ENCODE measurements around the gene NRG3. TPM values are rescaled to one million over a fixed set of nuclear protein-coding genes. Genes with fewer than 3 reads are reported as not detected.
A peak's percentile ranks its signal among the peaks of the same experiment; 100 is the strongest.
"Not testable (repeated sequence)": the region's sequence is repeated elsewhere in the genome, so short reads cannot be mapped to it uniquely, and the experiment has no call there.

NRG3 gene
- polyA plus RNA-seq, 5 donors: 0.91 to 1.5 (median 1.2) TPM

GRCh38 chr10:82914655-82915136 lies 1039.7 kb downstream of the NRG3 start:
- no peak for DNase-seq

DNA sequence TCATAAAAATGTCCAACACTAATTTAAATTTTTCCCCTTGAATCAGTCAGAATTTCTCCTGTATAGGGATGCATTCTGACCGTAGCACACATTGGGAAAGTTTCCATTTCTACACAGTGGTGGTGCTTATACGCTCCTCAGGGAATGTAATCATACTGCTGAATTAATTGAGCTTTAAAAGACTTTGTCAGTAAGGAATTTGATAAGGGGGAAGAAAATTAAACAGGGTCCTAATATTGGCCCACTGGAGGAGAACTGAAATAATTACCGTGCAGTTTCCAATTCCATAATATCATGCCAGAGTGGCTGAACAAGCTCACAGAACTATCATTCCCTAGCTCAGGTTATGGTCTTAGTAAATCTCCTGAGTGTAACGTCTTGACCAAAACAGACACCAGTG lies 1041.9 kb downstream of the NRG3 start:
- DNase-seq: no peak

DNA sequence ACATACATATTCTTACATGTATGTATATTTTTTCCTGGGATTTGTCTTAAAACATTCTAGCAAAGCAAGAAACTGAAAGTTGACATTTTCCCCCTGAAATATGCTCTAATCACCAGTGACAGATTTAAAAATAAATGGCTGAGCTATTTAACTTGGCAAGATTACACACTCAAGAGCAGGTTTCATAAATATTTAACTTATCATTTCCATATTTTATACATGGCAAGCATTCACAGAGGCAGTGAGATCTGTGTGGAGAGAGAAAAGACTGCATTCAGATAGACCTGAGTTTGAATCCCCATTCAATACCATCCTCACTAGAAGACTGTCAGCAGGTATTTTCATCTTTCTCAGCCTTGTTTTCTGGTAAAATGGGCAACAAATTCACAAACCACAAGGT lies 1043.0 kb downstream of the NRG3 start:
- DNase-seq: no peak

DNA sequence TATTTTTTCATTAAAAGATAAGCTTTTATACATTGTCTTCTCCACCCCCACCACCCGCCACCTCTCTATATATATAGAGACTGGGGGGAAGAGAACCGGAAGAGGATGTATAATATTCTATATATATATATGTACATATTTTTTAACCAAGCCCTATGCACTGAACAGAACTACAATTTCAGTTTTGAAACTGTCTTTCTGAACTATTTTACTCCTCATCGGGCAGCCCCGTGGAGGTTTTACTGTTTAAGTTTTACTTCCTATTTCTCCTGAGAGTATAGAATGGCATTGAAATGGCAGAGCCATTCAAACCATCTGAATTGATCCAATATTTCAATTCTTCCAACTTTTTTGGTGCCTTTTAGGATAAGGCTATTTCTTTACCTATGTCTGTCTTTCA lies 1047.1 kb downstream of the NRG3 start:
- no peak for DNase-seq

DNA sequence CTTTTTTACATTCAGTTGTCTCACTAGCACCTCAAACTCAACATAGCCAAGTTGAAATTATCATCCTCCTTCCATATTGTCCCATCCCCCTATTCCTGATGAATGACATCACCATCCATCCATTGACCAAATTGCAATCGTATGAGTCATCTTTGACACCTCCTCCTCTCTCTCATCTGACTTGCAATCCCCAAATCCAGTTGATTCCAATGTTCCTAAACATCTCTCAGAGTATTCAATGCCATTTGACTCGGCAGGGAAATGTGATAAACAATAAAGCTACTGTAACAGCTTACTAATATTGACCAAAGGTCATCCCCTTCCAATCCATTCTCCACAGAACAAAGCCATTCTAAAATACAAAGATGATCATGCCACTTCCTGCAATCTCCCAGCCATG lies 1047.8 kb downstream of the NRG3 start:
- no peak for DNase-seq

DNA sequence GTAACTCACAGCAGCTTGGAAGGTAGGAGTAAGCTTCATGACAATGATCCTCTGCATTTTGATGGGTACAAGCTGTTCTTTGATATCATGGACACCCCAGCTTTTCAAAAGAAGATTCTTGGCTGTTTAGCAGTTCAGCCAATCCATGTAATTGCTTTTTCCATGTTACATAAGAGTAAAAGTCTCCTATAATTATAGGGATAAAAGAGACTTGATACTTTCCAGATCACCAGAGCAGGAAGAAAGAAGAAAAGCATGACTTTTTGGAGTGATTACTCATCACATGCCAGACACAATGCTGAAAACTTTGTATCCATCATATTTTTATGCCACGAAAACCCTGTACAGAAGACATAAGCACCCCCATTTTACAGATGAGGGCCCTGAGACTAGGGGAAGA lies 1049.7 kb downstream of the NRG3 start:
- no peak for DNase-seq

GRCh38 chr10:82925547-82925946 lies 1050.6 kb downstream of the NRG3 start:
- DNase-seq: no peak

- DNase-seq: no peak
These were observed 1057.5 kb downstream of the NRG3 start for GRCh38 chr10:82932451-82932850.

DNA sequence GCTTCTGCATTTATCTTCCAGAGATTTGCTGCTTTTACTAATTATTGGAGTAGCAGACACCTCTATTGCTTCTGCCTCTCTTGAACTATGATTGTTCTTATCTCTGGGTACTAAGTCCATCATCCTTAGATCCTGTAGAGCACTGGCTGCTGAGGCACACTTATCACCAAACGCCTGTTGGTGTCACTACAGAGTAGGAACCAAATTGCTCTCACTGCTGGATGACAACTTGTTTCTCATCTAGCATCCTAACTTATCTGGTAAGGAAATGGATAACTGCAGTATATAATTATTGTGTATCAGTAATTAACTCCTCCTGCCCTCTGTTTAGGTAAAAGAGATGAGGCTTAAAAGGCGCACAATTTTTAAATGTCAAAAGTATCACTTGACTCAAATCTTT lies 1059.4 kb downstream of the NRG3 start:
- no peak for DNase-seq

GRCh38 chr10:82934947-82935346 lies 1060.0 kb downstream of the NRG3 start:
- DNase-seq: no peak

DNA sequence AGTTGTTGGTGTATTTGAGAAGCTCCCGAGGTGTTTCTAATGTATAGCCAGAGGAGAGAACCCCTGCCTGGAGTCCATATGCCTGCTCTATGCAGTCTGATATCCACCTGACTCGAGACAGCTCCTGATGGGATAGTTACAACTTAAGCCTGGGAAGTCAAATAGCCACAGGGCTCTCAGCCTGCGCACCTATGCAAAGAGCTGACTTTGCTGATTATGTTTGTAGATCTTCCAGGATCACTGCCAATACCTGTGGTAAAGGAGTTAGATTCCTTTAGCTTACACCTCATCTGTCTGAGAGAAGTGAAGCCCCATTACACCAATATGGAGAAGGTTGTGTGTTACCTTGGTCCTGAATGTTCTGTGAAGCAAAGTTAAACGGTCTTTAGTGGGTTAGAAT lies 1063.3 kb downstream of the NRG3 start:
- DNase-seq: no peak

- peak; percentile 83 to 85 for DNase-seq
These were observed 1067.5 kb downstream of the NRG3 start for GRCh38 chr10:82942286-82943099.

DNA sequence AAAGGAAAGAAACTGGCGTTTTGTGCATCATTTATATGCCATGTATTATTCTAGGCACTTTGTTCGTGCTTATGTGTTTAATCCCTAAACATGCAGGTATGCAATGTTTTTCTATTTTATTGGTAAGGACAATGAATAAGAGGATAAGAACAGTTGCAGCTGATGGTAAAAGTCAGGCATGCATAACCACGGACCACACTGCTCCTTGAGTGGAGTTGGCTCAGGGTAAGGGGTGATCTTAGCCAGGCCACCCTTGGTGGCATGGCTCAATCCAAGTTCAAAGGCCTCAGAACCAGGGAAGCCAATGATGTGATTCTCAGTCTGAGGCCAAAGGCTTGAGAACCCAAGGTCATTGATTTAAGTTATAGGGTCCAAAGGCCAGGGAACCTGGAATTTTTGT lies 1068.1 kb downstream of the NRG3 start:
- DNase-seq: no peak

DNA sequence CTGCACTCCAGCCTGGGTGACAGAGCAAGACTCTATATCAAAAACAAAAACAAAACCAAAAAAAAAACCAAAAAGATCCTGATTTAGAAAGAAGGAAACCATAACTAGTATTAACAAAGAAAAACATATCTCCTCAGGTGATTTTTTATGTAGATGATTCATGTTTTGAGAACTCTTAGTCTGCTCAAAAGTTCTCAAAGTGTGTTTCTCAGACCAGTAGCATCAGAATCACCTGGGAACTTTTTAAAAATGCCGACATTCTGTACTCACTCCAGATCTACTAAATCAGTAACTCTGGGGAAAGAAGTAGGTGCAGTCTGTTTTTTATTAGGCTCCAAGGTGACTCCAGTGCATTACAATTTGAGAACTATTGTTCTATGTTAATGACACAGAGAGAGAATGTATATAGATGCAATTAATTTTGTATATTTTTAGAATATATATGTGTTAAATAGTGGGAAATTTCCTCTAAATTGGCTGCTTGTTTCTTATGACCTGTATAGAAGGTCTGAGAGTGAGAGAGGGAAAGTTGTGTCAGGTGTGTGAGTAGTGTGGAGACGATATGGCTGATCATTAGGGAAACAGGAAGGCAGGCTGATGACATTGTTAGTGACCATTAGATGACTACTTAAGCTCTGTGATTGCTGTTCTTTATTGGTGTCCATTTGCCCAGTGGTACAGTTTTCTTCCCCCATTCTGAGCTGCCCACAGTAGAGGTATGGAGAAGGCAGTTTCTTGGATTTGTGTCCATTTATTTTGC lies 1075.0 kb downstream of the NRG3 start:
- DNase-seq: no peak

DNA sequence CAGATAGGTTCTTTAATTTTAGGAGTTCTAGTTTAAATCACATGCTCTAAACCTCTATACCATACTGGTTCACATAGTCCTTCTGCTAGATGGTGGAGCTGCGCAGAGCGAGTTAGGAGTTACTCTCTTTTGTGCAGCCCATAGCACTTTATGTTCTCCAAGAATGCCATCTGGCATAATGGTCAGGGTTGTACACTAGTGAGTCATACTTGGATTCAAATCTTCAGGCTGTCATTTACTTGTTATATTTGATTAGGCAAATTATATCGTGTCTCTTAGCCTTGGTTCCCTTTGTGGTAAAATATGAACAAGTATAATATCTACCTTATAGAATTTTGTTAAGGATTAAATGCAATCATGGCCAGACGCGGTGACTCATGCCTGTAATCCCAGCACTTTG lies 1078.3 kb downstream of the NRG3 start:
- no peak for DNase-seq

DNA sequence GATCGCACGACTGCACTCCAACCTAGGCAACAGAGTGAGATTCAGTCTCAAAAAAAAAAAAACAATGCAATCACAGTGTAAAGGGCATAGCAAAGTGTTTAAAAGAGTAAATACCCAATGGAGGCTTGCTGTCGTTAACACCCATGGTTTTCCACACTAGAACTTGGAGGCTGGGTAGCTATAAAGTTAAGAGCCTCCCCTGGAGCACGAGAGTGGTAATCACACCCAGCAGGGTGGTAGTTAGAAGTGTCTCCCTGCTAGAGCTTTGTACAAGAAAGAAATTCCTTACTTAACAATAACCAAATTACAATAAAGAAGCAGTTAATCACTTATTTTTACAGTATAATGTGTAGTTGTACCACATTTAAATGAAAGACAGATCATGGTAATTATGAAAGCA lies 1078.9 kb downstream of the NRG3 start:
- no peak for DNase-seq

DNA sequence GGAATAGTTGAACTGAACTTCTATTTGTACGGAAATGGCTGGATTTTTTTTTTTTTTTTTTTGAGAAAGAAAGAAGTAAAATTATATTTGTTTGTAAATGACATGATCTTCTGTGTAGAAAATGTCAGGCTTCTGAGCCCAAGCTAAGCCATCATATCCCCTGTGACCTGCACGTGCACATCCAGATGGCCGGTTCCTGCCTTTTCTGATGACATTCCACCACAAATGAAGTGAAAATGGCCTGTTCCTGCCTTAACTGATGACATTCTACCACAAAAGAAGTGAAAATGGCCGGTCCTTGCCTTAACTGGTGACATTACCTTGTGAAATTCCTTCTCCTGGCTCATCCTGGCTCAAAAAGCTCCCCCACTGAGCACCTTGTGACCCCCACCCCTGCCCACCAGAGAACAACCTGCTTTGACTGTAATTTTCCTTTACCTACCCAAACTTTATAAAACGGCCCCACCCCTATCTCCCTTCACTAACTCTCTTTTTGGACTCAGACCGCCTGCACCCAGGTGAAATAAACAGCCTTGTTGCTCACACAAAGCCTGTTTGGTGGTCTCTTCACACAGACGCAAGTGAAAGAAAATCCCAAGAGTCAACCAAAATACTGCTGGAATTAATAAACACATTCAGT lies 1085.5 kb downstream of the NRG3 start:
- DNase-seq: not testable (repeated sequence)

DNA sequence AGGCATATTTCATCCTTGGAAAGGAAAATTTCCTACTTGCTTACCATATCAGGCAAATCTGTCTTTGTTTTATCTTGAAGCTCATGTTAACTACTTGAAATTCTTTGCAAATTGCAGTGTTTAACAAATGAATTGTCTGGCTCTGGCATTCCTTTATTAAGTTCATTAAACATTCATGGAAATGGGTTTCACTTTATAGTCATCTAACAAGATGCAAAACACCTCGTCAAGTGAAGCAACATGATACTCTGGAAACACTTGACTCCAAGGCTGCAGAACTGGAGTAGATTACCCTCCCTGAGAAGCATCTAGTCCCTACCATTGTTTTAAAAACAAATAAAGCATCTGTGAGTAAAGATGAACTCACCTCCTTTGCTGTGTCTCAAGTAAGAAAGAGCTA lies 1086.9 kb downstream of the NRG3 start:
- DNase-seq: no peak

DNA sequence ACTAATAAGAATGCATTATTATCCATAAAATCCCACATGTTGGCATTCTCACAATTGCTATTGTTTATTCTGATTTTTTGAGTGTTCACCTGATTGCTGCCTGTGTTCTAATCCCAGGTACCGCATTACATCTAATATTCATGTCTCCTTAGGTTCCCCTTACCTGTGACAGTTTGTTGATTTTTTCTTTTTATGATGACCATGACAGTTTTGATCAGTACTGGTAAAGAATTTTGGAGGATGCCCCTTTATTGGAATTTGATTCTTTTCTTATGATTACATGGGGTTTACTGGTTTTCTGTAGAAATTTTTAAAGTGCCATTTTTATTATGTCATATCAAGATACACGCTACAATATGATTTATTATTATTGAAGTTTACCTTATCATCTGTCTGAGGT lies 1091.1 kb downstream of the NRG3 start:
- no peak for DNase-seq

- peak in 1 of 2 donors; percentile 10 for DNase-seq
These were observed 1093.5 kb downstream of the NRG3 start for GRCh38 chr10:82968533-82968932.

DNA sequence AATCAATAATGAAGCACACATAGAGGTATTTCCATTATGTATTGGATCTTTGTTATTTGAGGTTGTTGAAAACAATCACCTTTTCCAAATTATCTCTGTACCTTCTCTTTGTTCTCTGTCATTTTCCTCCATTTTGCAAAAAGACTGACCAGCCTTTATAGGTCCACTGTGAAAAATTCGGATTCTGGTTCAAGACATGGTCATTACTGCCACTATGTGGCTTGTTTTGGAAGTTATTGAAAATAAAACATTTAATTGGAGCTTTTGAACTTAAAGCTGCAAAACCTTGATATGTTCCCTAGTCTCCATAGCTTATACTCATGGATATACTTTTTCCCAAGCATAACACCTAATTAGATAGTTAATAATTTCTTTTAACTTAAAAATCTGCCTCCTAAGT lies 1094.4 kb downstream of the NRG3 start:
- no peak for DNase-seq

DNA sequence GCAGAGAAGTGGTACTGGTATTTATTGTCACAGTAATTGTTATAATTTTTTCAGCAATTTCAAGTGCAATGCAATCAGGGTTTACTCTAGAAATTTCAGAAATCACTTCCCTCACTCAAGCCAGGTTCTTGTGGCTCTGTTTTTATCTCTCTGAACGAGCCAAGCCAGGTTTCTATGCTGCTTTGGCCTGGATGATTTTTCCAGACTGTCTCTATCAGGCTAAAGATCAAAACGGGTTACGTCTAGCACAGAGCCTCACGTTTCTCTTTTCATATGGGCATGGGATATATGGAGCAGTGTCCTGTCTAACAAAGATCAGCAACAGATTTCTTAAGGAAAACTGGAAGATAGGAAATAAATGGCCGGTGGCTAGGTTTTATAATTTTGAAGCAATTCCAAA lies 1105.3 kb downstream of the NRG3 start:
- no peak for DNase-seq

Measured in right lung (tissue), 5 donors.